Breast epithelium (tissue), 4 donors: Measurements from ENCODE around the gene LHPP. TPM values are rescaled to one million over a fixed set of nuclear protein-coding genes. Genes with fewer than 3 reads are reported as not detected.

Source experiments
- DNase-seq, 2 donors: peaks; one replicate each; pipeline ENCODE4 v3.0.0-alpha.2; 2019; ENCODE audit warnings: low spot score in 2 of 2
- H3K27ac ChIP-seq, 2 donors: fragments of 200-600 bp; sonication (generic) in 1 of 2; one replicate each; pipeline ENCODE4 v1.5.1; 2016 to 2019; ENCODE audit warnings: mild to moderate bottlenecking in 1 of 2
- H3K27me3 ChIP-seq, 2 donors: fragments of 200-600 bp; sonication (generic) in 1 of 2; one replicate each; pipeline versions ENCODE4 v1.5.1 to v1.6.0; 2017 to 2019; ENCODE audit warnings: control low read depth in 1 of 2, mild to moderate bottlenecking in 1 of 2
- H3K36me3 ChIP-seq: fragments of 200-600 bp; one replicate; pipeline ENCODE4 v1.5.1; 2019
- H3K4me1 ChIP-seq, 2 donors: fragments of 200-600 bp; sonication (generic); one replicate each; pipeline ENCODE4 v1.5.1; 2016 to 2019; ENCODE audit warnings: control low read depth in 1 of 2
- H3K4me3 ChIP-seq, 3 donors: fragments of 200-600 bp; sonication (generic); 1 replicate in 2 of 3; 2 replicates in 1 of 3; pipeline ENCODE4 v1.5.1; 2016 to 2019; ENCODE audit warnings: mild to moderate bottlenecking in 3 of 3, moderate library complexity in 2 of 3
- H3K9me3 ChIP-seq, 2 donors: fragments of 200-600 bp; sonication (generic) in 1 of 2; one replicate each; pipeline ENCODE4 v1.5.1; 2016 to 2019; ENCODE audit warnings: control low read depth in 1 of 2
- CTCF ChIP-seq, 3 donors: fragments of 450-650 bp; IDR thresholded peaks; one replicate each; pipeline ENCODE4 v1.5.1; 2016 to 2017; ENCODE audit warnings: antibody characterized with exemption in 3 of 3, mild to moderate bottlenecking in 3 of 3, moderate library complexity in 3 of 3
- POLR2A ChIP-seq: fragments of 450-650 bp; IDR thresholded peaks from one replicate; pipeline ENCODE4 v1.6.1; 2016; ENCODE audit warnings: antibody characterized with exemption, mild to moderate bottlenecking, moderate library complexity
- POLR2AphosphoS5 ChIP-seq, 3 donors: sonication (generic); formaldehyde crosslinking; IDR thresholded peaks; one replicate each; pipeline ENCODE4 v1.6.1; 2017; ENCODE audit warnings: antibody characterized with exemption in 3 of 3
- intact Hi-C: fragments of 100-400 bp; cut with DNase I; formaldehyde crosslinking; loops from one replicate; pipeline ENCODE4 v1.15.1; 2023; ENCODE audit warnings: low total_unique reads
- total RNA-seq, 3 donors: library from RNA; depleted of rRNA; stranded (reverse); fragments of >200 nt; gene quantifications; one replicate each; pipeline ENCODE4 v1.1.0, GENCODE V29; 2016

LHPP gene
- total RNA-seq, 3 donors from 2014 or later = 13.1 to 19.6 (median 17.0) TPM

GRCh38 chr10:124447751-124448466, 13.7 kb upstream of the LHPP start:
- no peak for DNase-seq
- TF ChIP-seq POLR2AphosphoS5 (IDR thresholded peaks at IDR 0.05) (no peak), CTCF (IDR thresholded peaks at IDR 0.05) (no peak), POLR2A (no peak)

GRCh38 chr10:124448696-124449169, 12.9 kb upstream of the LHPP start:
- peaks cover 3% of the 10 kb centered on the region in 2 donors for H3K4me1 ChIP-seq
- H3K36me3 ChIP-seq = no peaks in the 10 kb centered on the region
- H3K27ac ChIP-seq = no peak overlapping the region
- TF ChIP-seq POLR2A (no peak), CTCF (IDR thresholded peaks at IDR 0.05) (no peak)
- H3K9me3 ChIP-seq = no peaks in the 10 kb centered on the region
- peak overlapping the region in 1 of 3 donors; percentile 61 for H3K4me3 ChIP-seq
- peaks cover 5 to 53% of the 10 kb centered on the region in 2 donors for H3K27me3 ChIP-seq
- no peak for DNase-seq
- intact Hi-C loops = no loop called here

More at GRCh38 chr10:124447751-124448466, 13.7 kb upstream of the LHPP start:
- Histone ChIP-seq H3K27ac (no peak overlapping the region), H3K4me3 (peak overlapping the region in 2 of 3 donors; percentile 37 to 56), H3K9me3 (no peaks in the 10 kb centered on the region), H3K27me3 (peaks cover 5 to 53% of the 10 kb centered on the region in 2 donors), H3K36me3 (no peaks in the 10 kb centered on the region), H3K4me1 (peaks cover 3% of the 10 kb centered on the region in 2 donors)
- intact Hi-C loops = no loop called here

- intact Hi-C loops = loop anchor here (10.0 kb wide), 1 partner anchor 1055 kb away; no protein-coding TSS in a partner anchor
- no peak overlapping the region for H3K27ac ChIP-seq
- H3K4me1 ChIP-seq = peaks cover 3% of the 10 kb centered on the region in 2 donors
- no peaks in the 10 kb centered on the region for H3K9me3 ChIP-seq
- no peak for TF ChIP-seq POLR2AphosphoS5 (IDR thresholded peaks at IDR 0.05)
- TF ChIP-seq CTCF (IDR thresholded peaks at IDR 0.05) = no peak
- no peak for TF ChIP-seq POLR2A
- no peak for DNase-seq
- peak overlapping the region in 2 of 3 donors; percentile 51 to 61 for H3K4me3 ChIP-seq
- peaks cover 5 to 53% of the 10 kb centered on the region in 2 donors for H3K27me3 ChIP-seq
- no peaks in the 10 kb centered on the region for H3K36me3 ChIP-seq
Observed at GRCh38 chr10:124449170-124450011, 12.2 kb upstream of the LHPP start.

GRCh38 chr10:124450012-124450782, 11.4 kb upstream of the LHPP start, which contains the start of gene NKX1-2:
Gene NKX1-2 (minus strand): TSS chr10:124450035. CDS start chr10:124449943, 92 bp downstream.
- peaks cover 5 to 53% of the 10 kb centered on the region in 2 donors for H3K27me3 ChIP-seq
- peak within 1 kb of the TSS in 2 of 3 donors; percentile 51 to 61 for H3K4me3 ChIP-seq
- DNase-seq = no peak
- H3K9me3 ChIP-seq = no peaks in the 10 kb centered on the region
- intact Hi-C loops = loop anchor here (10.0 kb wide), 1 partner anchor 1055 kb away; no protein-coding TSS in a partner anchor
- no peak within 1 kb of the TSS for H3K27ac ChIP-seq
- peaks cover 3% of the 10 kb centered on the region in 2 donors for H3K4me1 ChIP-seq
- TF ChIP-seq CTCF (IDR thresholded peaks at IDR 0.05) = no peak
- TF ChIP-seq POLR2AphosphoS5 (IDR thresholded peaks at IDR 0.05) = no peak
- TF ChIP-seq POLR2A = no peak
- H3K36me3 ChIP-seq = no peaks in the 10 kb centered on the region
